GM21515 (cell line): Measurements from ENCODE around the gene RIPK4.
"Not testable (repeated sequence)": the region's sequence is repeated elsewhere in the genome, so short reads cannot be mapped to it uniquely, and the experiment has no call there.

Experiments
- ATAC-seq: cut with Tn5 transposase; IDR thresholded peaks from one replicate; pipeline ENCODE4 v1.9.1; 2021; ENCODE audit not compliant: unreplicated experiment

Gene RIPK4

GRCh38 chr21:41741253-41742072 is 25.4 kb downstream of the RIPK4 start:
- no peak for ATAC-seq

- no peak for ATAC-seq
Measured at GRCh38 chr21:41740604-41741252, 26.1 kb downstream of the RIPK4 start.

GRCh38 chr21:41739936-41740335 is 26.9 kb downstream of the RIPK4 start:
- ATAC-seq = no peak

DNA sequence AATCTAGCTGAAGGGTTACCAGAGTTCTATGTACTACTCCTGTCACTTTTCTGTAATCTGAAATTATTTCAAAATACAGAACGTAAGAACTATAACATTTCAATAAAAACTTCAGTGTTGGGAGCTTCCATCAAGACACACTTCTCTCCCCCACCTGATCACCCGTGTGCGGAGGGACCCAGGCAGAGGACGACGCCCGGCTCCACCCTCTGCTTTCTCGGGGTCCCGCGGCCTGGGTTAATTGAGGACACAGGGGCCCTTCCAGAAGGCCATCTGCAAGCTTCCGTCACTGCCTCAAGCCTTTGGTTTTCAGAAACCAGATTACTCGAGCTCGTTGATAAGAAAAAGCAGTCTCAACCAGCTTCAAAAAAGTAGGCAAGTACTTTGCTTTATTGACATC is 27.8 kb downstream of the RIPK4 start:
- ATAC-seq = no peak

- ATAC-seq = no peak
Measured at GRCh38 chr21:41737651-41738324, 29.1 kb downstream of the RIPK4 start.

GRCh38 chr21:41736423-41736822 is 30.4 kb downstream of the RIPK4 start:
- ATAC-seq = no peak

DNA sequence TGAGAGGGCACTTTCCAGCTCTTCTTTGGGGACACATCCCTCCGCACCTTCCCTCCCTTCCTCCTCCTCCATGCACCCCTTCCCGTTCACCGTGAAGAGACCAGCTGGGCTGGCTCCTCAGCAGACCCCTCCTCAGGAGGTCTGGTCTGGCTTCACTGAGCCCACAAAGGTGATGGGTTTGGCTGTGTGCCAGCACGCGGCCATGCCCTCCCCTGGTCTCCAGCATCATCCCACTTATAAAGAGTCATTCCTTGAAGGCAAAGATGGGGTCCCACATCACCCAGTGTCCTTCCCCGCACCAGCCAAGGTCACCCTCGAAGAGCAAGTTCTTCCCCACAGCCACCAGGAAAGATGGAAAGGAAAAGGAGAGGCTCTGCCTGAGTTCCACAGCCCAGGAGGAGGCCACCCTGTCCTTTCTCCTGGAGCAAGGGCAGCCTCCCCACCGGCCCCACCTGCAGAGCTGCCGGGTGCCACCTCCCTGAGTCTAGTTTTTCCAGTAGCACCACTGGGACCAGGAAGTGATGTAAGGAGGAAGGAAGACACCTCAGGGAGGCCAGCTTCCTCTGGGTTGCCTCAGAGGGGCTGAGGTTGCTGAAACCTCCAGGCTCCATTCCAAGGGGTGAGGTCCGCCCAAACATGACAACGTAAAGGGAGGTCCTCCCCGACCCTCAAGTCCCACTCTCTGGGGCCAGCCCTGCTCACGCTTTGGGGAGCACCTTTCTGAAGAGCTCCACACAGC is 32.7 kb downstream of the RIPK4 start:
- ATAC-seq = no peak

DNA sequence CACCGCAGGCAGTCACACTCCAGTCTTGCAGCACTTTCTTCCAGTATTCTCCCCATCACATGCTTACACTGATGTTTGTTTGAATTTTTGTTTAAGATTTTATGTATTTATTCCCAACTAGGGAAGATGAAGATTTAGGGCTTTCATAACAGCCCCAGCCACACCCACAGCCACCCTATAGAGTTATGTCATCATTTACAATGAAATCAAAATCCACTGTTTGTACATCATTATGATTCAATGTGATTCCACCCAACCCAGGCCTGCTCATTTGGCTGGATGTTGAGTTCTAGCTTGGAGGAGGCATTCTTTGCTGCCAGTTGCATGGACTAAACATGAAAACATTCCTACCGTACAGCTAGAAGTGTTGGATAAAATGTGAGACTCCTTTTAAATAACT is 35.8 kb downstream of the RIPK4 start:
- ATAC-seq = no peak

DNA sequence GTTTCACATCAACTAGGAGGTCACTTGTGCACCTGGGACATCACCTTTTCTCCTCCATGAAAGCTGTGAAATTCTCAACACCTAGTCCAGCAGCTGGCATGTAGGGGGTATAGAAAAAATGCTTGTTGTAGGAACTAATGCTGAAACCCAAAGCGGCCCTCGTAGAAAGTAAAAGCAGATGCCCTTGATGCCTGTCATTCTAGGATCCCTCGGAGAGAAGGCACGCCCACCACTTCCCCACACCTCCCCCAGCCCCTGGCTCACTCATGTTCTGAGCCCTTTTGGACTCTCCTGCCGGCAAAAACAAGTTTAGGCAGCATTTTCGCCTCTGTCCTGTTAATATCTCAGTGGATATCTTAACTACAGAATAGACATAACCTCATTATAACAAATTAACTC is 36.5 kb downstream of the RIPK4 start:
- ATAC-seq = no peak

DNA sequence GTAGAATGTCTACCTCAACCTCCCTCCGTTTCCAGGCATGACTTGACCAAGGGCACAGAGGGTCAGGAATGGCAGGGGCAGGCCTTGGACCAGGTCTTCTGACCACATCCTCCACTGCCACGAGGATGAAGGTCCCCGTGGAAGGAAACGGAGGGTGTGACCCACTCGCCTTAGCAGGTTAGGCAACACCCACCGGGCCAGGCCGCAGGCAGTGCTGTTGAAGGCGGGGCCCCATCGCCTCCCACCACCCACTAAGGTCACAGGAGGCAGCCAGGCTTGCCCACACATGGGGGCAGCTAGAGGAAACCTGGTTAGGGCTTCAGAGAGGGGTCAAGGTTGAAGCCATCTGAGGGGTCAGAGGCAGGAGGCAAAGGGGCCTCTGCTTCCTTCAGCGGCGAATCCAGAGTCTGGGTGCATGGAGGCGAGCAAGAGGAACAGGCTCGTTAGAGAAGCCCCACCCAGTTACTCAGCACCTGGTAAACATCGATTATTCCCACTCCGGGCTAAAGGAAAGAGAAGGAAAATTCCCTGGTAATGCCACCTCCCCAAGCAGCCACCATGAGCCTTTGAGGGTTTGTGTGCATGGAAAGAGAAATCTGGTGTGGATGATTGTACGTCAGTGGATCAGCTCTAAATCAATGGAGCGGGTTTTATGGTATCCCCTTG is 37.0 kb downstream of the RIPK4 start:
- no peak for ATAC-seq

GRCh38 chr21:41727784-41728763 is 38.8 kb downstream of the RIPK4 start:
- ATAC-seq = no peak

DNA sequence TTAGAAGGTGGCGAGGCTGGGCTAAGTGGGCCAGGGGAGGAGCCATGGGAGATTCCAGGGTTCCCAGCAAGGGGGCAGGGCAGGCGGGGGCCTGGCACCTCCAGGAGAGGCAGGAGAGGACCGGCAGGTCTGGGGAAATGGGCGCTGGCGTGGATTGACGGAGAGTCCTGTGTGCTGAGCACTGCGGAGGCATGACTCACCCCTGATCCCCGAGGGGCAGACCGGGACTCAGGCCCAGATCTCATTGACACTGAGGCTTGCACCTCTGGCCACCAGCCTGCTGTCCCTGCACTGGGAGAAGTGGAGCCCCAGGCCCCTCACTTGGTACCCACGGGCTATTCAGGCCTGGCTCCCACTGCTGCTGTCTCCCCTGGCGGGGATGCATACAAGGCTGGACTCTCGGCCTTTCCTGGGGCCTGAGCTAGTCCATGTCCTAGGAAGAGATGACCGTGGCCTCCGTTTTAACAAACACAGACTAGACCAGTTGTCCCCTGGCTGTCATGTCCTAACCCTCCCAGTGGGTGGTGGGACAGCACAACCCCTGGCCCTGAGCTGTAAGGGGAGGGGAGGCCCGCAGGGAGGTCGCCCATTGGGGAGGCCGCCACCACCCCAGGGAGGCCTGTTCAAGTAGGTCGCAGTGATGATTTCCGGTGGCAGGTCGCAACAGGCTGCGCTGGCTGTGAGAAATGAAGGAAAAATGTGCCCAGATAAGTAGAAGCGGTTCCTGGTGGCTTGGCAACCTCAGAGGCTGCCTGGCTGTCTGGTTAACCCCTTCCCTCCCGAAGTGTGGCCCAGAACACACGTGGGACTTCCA is 39.7 kb downstream of the RIPK4 start:
- no peak for ATAC-seq

DNA sequence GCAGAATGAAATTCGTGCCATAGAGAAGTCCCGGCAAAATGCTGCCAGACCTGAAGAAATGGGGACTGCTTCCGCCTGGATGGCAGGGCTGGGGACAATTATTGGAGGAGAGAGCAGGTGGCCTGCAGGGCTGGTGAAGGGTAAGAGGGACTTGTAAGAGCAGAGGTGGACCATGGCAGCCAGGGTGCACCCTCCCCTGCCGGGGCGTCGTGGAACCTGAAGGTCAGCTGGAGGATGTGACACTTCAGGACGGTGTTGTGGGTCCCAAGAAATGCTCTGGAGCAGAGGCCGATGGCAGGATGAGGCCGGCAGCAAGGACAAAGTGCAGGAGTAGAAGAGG is 40.3 kb downstream of the RIPK4 start:
- ATAC-seq = no peak

DNA sequence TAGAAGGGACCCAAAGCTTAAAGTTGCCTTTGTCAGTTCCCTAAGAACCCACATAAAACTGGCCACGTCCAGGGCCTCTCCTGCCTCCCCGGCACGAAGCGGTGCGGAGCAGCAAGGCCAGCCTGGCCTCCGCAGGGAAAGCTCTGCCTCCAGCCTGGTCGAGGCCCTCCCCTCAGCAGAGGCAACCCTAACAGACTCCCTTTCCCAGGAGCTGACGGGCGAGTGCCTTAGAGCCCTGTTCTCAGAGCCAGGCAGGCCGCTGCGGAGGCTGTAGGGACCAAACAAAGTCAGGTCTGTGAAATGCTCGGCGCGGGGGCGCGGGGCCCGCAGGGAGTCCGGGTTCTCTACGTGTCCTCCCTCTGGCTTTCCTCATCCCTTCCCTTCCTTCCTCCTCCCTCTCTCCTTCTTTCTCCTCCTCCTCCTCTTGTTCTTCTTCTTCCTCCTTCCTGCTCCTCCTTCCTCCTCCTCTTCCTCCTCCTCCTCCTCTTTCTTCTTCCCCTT is 40.7 kb downstream of the RIPK4 start:
- no peak for ATAC-seq

GRCh38 chr21:41725421-41726031 is 41.3 kb downstream of the RIPK4 start:
- no peak for ATAC-seq

DNA sequence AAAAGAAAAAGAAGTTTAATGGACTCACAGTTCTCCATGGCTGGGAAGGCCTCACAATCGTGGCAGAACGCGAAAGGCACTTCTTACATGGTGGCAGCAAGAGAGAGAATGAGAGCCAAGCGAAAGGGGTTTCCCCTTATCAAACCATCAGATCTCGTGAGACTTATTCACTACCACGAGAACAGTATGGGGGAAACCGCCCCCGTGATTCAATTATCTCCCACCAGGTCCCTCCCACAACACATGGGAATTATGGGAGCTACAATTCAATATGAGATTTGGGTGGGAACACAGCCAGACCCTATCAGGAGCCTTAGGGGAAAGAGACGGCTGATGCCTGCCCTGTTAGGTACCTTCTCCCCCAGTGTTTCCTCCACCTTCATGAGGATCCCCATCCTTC is 43.0 kb downstream of the RIPK4 start:
- ATAC-seq = not testable (repeated sequence)

GRCh38 chr21:41722052-41723018 is 44.5 kb downstream of the RIPK4 start:
- no peak for ATAC-seq
